Middle frontal gyrus (tissue), 1 donor: Measurements from ENCODE around the gene STUM.
"Not testable (repeated sequence)": the region's sequence is repeated elsewhere in the genome, so short reads cannot be mapped to it uniquely, and the experiment has no call there.

ENCODE experiments used
- DNase-seq: peaks from one replicate; pipeline ENCODE4 v3.0.0-alpha.2; 2015; ENCODE audit warnings: low spot score; ENCODE audit errors: extremely low spot score

STUM gene

GRCh38 chr1:226603022-226603857 lies 54.7 kb downstream of the STUM start:
- DNase-seq: peak; percentile 53

- no peak for DNase-seq
These were observed 55.4 kb downstream of the STUM start for GRCh38 chr1:226603858-226604559.

DNA sequence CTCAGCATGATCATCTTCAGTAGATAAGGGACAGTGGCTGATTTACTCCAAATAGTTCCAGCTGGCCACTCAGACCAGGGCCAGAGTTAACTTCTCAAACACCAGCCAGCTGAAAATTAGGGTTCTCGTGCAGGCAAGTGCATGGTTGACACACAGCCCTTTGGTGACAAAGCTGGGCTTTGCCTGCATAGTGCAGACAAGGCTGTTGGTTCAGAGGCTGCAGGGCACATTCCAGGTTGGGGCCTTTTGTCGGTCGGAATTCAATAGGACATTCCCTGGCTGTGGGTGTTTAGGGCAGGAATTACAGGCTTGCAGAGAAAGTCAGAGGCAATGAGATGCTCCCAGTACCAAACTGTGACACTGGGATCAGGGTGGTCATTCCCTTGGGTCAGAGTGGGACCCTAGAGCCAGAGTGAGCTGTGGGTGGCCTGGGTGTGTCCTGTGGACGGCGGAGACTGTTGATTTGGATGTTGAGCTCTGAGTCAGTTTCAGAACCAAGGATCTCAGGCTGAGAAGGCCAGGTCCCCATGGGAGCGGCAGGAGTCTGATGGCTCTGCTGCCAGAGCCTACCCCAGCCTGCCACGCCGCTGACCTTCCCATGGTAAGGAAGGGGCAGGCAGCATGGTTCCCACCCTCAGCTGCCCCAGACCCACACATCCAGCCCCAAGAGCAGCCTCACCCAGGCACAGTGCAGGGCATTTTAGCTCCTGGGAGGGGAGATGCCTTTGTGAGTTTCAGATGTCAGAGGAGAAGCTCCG lies 56.2 kb downstream of the STUM start:
- DNase-seq: no peak

DNA sequence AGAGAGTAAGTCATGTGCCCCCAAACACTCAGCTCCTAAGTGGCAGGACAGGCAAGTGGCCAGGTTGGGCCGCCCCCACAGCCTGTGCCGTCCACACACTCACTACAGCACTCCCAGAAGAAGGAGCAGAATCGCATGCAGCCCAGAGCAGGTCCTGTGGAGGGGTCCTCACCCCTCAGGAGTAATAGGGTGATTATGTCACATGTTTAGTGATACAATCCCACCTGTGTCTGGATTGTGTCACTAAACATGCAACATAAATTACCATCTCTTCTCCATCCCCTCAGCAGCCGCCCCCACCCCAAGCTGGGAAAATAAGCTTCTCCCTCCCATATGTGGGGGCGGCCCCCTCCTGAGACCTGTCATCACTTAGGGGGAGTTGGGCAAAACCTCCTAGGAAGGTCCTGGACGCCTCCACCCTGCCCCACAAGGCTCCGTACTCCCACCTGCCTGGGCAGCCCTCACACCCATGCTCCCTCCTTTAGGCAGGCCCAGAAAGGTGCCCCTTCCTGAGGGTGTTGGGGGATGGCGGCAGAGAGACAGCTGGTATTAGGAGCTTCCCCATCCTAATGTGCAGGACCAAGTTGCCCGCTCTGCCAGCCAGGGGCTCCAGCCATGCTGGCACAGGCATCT lies 56.9 kb downstream of the STUM start:
- no peak for DNase-seq

DNA sequence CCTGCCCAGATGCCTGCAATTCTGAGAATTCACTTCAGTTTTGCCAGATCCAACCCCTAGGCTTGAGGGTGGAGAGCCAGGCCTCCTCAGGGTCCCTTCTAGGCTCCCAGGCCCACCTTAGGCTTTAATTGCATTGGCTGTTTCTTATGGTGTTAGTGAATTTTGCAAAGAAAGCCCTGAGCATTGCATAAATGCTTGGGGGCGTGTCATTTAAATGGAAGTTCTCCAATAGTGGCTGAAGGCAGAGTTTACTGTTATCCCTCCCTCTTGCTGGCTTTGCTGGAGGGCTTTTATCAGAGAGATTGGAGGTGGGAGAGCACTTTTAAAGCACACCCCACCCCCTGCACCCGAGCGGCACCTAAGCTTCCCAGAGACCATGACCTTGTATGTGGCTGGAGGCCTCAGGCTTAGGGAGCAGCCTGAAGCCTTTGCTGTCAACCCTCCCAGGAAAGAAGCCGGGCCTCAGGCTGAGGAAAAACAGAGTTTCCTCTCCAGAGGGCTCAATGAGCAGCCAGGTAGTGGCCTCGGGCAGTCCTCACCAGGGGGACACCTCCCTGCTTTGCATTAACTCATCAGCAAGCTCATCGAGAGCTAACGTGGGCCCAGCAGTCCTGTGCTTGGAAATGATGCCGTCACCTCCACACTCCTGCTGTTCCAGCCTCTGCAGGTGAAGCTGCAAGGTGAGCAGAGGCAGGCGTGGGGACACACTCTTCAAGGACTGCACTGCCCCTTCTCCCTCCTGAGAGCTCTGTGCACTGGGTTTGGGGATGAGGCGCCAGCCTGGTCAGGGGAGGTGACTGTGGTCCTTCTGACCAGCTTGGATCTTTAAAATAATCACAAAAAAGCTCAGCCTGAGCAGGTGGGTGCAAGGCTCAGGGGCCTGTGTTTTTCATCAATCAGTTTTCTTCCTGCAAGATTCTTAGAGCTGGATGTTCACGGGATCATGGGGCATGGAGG lies 58.0 kb downstream of the STUM start:
- DNase-seq: no peak

DNA sequence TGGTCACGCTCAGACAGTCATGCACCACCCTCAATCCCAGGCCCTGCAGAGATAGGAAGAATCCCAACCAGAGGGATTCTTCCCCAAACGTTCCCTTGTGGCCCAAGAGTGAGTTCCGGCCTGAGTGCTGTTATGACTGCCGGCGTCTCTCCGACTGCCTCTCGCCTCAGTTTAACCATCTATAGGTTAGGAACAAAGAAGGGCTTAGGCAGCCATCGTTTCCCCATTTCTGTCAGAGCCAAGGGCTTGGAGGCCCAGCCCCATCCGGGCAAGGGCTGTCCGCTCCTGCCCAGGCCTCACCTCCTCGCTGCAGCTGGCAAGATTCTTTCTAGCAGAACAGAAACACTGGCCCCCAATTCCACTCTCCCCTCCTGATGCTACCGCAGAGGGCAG lies 58.7 kb downstream of the STUM start:
- no peak for DNase-seq

GRCh38 chr1:226607821-226608220 lies 59.3 kb downstream of the STUM start:
- no peak for DNase-seq

DNA sequence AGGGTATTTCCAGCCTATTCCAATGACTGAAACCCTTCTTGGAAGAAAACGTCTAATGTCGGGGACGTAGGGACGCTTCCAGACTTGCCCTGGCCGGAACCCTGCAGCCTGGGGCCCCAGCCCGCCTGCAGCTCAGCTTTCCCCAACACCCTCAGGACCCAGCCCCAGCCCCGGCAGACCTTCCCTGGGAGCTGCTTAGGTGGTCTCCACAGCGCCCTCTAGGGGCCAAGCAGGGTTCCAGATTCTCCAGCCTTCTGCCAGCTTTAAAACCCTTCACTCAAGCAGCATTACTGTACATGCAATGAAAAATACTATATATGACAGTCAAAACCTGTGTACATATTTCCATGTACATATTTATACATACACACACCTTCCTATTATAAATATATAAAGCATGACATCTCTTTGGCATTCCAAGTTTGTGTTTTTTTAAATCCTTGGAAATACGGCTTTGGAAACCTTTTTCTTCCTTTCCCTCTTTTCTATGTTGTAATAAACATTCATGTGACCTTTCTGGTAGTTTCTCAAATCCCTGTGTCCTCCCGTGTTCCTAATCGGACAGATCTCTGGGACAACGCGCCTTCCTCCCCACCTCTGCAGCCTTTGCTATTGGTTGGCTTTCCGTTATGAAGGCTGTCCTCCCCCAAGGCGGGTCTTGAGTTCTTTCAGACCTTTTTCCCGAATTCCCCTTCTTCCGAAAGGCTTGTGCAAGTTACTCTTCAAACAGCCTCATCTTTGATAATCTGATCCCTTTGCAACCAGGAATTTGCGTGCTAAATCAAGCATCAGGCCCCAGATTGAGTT lies 60.3 kb downstream of the STUM start:
- DNase-seq: no peak

DNA sequence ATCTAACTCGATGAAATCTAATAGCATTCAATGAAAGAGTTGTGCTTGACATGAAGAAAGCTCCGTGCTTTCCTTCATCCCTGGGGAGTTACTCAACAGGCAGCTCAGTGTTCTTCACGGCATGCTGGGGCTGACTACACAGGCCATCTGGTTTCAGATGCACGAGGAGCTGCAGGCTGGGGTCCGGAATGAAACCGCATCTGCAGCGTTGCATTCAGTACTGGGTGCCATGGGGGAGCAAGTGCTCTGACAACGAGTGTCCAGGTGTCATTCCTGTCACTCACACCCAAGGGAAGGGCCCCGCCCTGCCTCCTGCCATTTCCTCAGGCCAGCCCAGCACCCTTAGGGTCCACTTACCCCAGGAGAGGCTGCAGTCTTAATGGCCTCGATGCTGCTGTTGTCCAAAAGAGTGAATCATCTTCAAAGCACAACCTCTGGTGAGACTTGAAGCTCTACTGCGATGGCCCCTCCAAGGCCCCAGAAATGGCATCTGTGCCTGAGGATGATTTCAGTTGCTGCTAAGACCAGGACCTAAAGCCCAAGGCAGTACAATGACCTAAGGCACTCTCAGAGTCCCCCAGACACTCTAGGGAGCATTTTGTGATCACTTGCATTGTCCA lies 61.4 kb downstream of the STUM start:
- DNase-seq: no peak

GRCh38 chr1:226610671-226611070 lies 62.1 kb downstream of the STUM start:
- no peak for DNase-seq

DNA sequence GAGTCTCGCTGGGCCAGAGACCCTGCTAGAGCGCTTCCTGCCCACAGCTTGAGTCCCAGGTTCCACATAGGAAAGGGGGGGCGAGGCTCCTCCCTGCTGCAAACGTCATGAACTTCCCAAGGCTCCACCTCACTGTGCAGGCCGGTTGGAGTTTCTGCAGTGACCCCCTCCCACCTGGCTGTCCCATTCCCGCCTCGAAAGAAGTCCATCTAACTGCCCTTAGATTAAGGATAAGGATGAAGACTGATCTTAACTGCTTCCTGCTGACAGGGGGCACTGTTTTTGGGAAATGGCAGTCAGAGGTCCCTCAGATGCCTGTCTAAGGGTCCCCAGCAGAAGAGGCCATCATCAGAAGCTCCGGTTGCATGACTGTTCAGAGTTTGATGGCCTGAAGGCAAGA lies 62.7 kb downstream of the STUM start:
- no peak for DNase-seq

- DNase-seq: not testable (repeated sequence)
These were observed 63.4 kb downstream of the STUM start for GRCh38 chr1:226611980-226612379.

DNA sequence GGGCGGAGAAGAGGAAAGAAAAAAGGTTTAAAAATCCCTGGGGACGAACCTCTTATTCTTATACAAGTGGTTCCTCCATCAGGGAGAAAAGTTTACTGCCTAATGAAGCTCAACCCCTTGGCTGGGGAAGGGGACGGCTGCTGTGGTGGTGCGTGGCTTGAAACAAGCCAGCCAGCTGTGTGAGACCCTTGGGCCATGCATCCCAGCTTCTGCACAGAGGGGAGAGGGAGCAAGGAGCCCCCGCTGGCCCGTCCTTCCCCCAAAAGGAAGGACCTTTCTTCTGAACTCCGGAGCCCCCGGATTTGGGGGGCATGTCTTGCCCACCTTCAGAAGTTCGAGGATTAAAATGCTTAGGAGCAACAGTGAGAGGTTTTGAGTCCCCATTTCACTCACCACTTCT lies 67.3 kb downstream of the STUM start:
- no peak for DNase-seq

DNA sequence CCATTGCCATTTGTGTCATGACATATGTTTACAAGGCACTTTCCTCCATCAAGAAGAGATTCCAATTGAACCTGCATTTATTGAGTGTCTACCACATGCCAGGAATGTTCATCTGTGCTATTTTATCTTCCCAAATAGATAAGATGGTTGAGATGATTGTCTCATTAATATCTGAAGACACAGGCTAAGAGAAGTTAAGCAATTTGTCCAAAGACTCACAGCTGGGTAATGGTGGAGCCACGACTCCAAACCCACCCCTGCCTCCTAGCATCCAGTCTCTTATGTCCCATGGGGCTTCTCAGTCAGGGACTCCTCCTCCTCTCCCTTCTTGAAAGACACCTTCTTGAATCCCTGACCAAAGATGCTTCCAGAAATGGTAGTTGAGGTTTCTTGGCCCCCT lies 68.1 kb downstream of the STUM start:
- DNase-seq: no peak

DNA sequence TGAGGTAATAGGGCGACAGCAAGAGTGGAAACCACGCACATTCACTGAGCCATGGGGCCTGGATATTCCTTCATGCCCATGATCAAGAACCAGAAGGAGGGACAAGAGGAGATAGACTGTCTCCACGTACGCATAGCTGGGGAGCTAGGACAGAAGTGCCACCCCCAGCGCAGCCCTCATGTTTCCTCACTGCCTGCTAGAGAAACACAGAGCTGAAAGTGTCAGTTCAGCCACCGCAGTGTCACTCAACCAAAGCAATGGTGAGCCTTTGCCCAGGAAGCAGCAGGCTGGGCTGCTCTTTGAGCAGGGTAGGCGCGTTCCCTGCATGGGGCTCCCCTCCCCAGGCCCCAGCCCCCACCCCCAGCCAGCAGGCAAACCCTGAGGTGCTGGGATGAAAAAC lies 68.5 kb downstream of the STUM start:
- DNase-seq: no peak

DNA sequence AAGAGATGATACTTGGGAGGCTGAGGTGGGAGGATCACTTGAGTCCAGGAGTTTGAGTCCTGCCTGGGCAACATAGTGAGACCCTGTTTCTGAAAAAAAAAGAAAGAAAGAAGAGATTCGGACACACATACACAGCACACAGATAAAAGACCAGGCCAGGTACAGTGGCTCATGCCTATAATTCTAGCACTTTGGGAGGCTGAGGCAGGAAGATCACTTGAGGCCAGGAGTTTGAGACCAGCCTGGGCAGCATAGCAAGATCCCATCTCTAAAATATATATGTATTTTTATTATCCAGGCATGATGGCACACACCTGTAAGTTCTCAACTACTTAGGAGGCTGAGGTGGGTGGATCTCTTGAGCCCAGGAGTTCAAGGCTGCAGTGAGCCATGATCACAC lies 69.2 kb downstream of the STUM start:
- DNase-seq: not testable (repeated sequence)

GRCh38 chr1:226618380-226618779 lies 69.8 kb downstream of the STUM start:
- no peak for DNase-seq

DNA sequence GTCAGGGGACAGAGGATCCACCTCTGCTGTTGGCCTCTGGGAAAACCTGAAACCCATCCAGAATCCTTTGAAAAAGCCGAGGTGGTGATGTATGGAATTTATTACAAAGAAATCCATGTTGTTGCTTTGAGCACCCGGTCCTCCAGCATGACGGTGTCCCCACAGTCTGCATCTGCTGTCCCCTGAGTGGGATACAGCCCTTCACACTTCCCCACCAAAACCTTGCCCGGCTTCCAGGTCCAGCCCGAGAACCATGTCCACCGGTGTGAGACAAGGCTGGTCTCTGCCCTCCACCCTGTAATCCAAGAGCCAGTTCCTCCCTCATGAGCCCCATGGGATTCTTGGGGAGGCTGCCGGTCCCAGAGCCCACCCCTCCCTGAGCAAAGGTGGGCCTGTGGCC lies 70.5 kb downstream of the STUM start:
- DNase-seq: no peak

DNA sequence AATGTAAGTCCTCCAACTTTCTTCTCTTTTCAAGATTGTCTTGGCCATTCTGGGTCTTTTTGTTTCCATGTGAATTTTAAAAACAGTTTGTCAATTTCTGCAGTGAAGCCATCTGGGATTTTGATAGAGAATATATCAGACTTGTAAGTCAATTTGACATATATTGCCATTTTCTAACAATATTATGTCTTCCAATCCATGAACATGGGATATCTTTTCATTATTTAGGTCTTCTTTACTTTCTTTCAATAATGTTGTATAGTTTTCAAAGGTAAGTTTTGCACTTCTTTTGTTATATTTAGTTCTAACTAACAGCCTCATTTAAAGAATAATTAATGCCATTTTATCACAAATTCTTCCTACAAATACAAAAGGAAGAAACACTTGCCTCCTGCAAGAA lies 73.4 kb downstream of the STUM start:
- DNase-seq: no peak
